Measurements from ENCODE around the gene TCF20. TPM values are rescaled to one million over a fixed set of nuclear protein-coding genes. Genes with fewer than 3 reads are reported as not detected.

Gene TCF20
- 27.3 to 35.1 TPM (median 31.0 TPM) in 3 replicates for total RNA-seq
- long read RNA-seq = 0 reads

DNA sequence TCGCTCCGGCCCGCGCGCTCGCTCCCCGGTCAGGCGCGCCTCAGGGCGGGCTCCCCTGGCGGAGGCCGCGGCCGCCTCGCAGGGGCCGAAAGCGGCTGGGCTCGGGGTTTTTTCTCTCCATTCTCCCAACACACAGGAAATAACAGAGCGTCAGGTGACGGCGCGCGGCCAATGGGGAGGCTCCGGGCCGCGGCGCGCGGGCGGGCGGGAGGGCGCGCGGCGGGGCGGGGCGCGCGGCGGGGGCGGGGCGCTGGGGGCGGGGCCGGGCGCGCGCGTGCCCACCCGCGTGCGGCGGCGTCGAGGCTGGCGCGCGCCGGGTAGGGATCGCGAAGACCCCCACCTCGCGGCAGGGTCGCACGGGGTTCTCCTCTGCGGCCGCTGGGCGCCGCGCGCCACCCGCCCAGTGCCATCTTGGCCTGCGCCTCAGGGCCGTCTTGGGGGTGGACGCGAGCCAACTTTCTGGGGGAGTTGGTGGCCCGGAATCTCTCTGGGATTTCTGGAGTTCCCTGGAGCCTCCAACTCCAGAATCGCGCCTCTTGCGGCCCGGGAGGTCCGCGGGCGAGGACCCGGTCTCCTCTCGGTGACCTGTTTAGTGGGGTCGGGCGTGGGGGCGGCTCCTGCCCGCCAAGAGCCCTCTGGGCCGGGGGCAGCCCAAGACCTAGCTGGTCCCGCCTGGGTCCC is at the start of gene TCF20:
TSS of gene TCF20 (minus strand) at position 144 of the 681 bp plus-strand sequence. CDS start 55,348 bp downstream, outside the sequence.
- Mint-ChIP-seq H3K36me3 (ENCODE audit: low read depth) (no peaks in the 10 kb centered on the region), H3K9me3 (ENCODE audit: low read depth) (no peaks in the 10 kb centered on the region), H3K27ac (ENCODE audit: unreplicated experiment) (peak within 1 kb of the TSS; percentile 27), H3K4me1 (ENCODE audit: low read depth) (peaks cover 12% of the 10 kb centered on the region), H3K27me3 (ENCODE audit: low read depth) (no peaks in the 10 kb centered on the region), H3K4me3 (ENCODE audit: unreplicated experiment) (peak within 1 kb of the TSS; percentile 77)
- peak; percentile 85 for DNase-seq (ENCODE audit: low spot score)
- TF ChIP-seq, protein P1, sequence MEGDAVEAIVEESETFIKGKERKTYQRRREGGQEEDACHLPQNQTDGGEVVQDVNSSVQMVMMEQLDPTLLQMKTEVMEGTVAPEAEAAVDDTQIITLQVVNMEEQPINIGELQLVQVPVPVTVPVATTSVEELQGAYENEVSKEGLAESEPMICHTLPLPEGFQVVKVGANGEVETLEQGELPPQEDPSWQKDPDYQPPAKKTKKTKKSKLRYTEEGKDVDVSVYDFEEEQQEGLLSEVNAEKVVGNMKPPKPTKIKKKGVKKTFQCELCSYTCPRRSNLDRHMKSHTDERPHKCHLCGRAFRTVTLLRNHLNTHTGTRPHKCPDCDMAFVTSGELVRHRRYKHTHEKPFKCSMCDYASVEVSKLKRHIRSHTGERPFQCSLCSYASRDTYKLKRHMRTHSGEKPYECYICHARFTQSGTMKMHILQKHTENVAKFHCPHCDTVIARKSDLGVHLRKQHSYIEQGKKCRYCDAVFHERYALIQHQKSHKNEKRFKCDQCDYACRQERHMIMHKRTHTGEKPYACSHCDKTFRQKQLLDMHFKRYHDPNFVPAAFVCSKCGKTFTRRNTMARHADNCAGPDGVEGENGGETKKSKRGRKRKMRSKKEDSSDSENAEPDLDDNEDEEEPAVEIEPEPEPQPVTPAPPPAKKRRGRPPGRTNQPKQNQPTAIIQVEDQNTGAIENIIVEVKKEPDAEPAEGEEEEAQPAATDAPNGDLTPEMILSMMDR (IDR thresholded peaks at IDR 0.05) = no peak

DNA sequence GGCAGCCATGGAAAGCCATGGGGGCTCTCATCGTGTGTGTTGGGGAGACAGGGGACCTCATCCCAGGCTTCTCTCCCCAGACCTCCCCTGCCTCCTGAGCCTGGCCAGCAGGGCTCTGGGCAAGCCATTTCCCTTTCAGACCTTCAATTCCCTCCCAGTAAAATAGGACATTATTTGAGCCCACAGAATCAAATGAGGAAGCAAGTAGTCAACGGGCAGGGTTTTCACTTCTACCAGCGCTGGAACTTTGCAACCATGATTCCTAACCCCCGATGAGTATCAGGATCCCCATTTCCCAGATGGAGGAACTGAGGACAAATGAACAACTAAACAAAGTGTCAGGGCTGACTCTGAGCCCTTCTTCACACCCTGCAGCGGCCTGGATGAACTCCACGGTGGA is 48.9 kb upstream of the TCF20 start:
- Mint-ChIP-seq H3K27me3 (ENCODE audit: low read depth) (no peaks in the 10 kb centered on the region), H3K4me3 (ENCODE audit: unreplicated experiment) (no peak overlapping the region), H3K4me1 (ENCODE audit: low read depth) (peaks cover 17% of the 10 kb centered on the region), H3K27ac (ENCODE audit: unreplicated experiment) (no peak overlapping the region), H3K9me3 (ENCODE audit: low read depth) (no peaks in the 10 kb centered on the region), H3K36me3 (ENCODE audit: low read depth) (peaks cover 2% of the 10 kb centered on the region)
- DNase-seq (ENCODE audit: low spot score) = no peak
- TF ChIP-seq, protein P1 (IDR thresholded peaks at IDR 0.05) = no peak

DNA sequence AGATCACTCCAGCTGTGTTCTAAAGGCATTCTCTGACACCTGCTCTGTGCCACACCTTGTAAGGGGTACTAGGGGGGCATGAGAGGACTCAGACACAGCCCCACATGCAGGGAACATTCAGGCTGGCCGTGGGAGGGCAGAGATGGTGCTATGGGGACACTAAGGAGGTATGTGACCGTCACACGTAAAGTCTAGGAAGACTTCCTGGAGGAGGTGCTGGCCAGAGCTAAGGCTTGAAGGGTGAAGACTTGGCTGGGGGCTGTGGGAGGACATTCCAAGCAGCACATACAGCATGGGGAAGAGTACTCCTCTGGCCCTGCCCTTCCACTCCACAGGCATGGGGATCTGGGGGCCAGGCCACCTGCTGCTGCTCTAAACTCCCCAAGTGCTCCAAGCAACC is 48.5 kb upstream of the TCF20 start:
- TF ChIP-seq, protein P1 (IDR thresholded peaks at IDR 0.05) = no peak
- H3K36me3 Mint-ChIP-seq (ENCODE audit: low read depth) = peaks cover 2% of the 10 kb centered on the region
- no peak overlapping the region for H3K4me3 Mint-ChIP-seq (ENCODE audit: unreplicated experiment)
- H3K27ac Mint-ChIP-seq (ENCODE audit: unreplicated experiment) = no peak overlapping the region
- H3K9me3 Mint-ChIP-seq (ENCODE audit: low read depth) = no peaks in the 10 kb centered on the region
- no peak for DNase-seq (ENCODE audit: low spot score)
- H3K4me1 Mint-ChIP-seq (ENCODE audit: low read depth) = peaks cover 21% of the 10 kb centered on the region
- no peaks in the 10 kb centered on the region for H3K27me3 Mint-ChIP-seq (ENCODE audit: low read depth)

DNA sequence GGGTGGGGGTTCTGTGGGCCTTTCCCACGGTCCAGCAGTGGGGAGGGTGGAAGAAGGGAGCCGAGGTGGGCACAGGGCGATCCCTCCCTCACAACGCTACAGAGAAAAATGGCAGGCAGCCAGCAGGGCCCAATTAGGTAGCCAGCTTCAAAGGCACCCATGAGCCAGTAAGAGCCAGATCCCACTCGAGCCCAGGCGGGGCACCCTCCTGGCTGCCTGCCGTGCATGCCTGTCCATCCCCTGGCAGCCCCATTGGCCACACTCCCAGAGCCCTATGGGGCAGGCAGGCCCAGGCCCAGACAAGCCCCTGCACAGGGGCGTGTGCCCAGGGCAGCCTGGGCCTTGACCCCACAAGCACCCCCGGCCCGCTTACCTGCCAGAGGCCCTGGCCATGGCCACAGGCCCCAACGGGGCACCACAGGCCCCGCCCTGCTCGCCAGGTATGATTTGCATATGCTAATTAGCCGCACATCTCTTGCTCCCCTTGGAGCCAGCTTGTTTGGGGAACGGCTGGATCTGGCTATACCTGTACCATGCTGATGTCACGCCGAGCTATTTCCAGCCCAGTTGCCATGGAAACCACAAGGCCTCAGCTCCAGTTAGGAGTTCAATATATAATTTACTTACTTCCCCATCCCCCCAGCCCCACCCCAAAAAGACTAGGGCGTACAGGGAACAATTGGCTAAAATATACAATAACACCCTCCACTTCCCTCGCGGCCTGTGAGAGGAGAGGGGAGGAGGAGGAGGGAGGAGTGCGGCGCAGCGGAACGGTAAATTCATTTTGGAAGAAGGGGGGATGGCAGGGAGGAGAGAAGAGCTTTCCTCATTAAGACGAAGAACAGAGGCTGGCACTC is 47.5 kb upstream of the TCF20 start:
- Mint-ChIP-seq H3K9me3 (ENCODE audit: low read depth) (no peaks in the 10 kb centered on the region), H3K36me3 (ENCODE audit: low read depth) (peaks cover 2% of the 10 kb centered on the region), H3K27me3 (ENCODE audit: low read depth) (no peaks in the 10 kb centered on the region), H3K4me1 (ENCODE audit: low read depth) (peaks cover 31% of the 10 kb centered on the region), H3K27ac (ENCODE audit: unreplicated experiment) (no peak overlapping the region), H3K4me3 (ENCODE audit: unreplicated experiment) (no peak overlapping the region)
- DNase-seq (ENCODE audit: low spot score) = no peak
- TF ChIP-seq, protein P1 (IDR thresholded peaks at IDR 0.05) = no peak

DNA sequence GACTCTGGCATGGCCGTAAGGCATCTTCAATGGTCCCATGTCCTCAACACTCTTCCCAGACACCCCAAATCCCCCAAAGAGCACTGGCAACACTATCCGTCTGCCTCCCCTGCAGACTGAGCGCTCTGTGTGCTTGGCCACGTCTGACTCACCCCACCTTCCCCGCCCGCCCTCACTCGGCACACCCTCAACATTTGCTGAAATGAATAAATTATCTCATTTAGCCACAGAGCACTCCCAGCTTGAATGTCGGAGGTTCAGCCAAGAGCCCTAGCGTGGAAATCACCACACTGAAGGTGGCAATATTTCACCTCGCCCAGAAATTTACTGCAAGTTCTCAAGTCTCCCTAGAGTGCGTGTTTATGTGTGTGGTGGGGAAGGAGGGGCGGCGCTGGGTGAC is 46.6 kb upstream of the TCF20 start:
- Mint-ChIP-seq H3K27me3 (ENCODE audit: low read depth) (no peaks in the 10 kb centered on the region), H3K4me1 (ENCODE audit: low read depth) (peaks cover 28% of the 10 kb centered on the region), H3K9me3 (ENCODE audit: low read depth) (no peaks in the 10 kb centered on the region), H3K4me3 (ENCODE audit: unreplicated experiment) (no peak overlapping the region), H3K36me3 (ENCODE audit: low read depth) (no peaks in the 10 kb centered on the region), H3K27ac (ENCODE audit: unreplicated experiment) (no peak overlapping the region)
- TF ChIP-seq, protein P1 (IDR thresholded peaks at IDR 0.05) = no peak
- no peak for DNase-seq (ENCODE audit: low spot score)

Data from chondrocyte (in vitro differentiated cells).